GM12873 (cell line): ENCODE measurements around the gene SORCS1.

Experiments used
- CTCF ChIP-seq: IDR thresholded peaks from 2 replicates; pipeline ENCODE4 v1.5.1; 2012; ENCODE audit warnings: low read depth, mild to moderate bottlenecking, moderate library complexity, low read length, control low read depth; ENCODE audit not compliant: insufficient read depth; ENCODE audit errors: missing control alignments

SORCS1 gene

DNA sequence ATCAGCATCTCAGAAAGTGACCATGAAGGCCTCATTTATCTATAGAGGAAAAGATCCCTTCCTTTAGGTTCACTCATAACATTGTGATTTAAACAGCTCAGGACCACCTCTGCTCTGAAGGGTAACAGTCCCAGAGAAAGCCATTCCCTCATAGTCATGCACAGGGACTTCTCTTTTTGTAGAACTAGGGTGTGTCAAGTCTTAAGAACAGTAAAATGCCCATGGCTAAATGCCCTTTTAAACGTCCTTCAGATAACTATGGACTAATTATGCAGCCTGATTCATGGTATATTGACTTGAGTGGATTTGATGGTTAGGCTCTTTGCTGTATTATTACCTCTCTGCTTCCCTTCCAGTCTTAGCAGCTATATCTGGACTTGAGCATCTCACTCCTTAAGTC is 337.8 kb downstream of the SORCS1 start:
- TF ChIP-seq CTCF, result no peak

DNA sequence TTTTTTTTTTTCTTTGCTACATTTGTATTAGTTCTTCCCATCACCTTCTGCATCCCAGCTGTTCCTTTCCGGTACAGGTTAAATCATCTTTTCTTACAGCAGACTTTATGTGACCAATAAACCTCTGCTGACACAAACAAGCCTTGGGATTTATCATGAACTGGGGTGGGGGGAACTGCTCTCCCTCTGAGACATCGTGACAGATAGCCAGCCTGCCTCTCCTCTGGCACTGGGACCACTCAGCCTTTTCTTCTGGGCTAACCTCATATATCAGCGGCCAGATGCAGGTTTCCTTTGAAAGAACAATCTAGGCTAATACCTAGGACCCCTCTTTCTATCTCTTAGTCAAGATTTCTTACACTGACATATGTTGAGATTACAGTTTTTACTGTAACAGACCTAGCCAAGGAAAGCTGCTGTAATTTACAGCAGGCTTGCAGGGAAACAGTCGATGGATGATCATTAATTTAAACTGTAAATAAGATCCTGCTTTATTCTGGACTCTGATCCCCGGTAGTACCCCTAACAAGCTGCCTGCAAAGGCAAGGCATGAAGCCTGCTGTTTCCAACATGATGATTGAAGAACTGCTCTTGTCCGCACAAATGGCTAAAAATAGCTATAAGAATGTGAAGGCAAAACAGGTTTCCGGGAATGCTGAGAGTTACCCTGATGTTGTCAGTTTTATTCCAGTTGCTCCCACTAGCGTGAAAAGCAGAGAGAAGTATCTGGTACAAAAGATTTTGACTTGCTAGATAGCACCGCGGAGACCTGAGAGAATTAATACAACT is 338.7 kb downstream of the SORCS1 start:
- no peak for TF ChIP-seq CTCF

DNA sequence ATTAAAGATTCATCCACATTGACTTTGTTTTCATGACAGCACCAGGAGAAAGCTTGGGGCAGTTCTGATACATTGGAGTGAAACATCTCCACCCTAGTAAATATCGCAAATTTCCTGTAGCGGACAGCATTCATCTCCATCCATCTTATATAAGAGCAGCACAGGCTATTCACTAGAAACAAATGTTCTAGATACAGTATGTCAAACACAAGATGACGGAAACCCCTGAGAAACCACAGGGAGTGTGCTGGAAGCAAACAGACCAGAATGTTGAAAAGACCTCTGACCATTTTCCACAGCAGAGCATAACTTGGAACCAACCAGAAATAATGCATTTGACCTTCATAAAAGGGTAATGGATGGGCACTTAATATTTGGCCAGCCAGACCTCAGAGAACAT is 343.9 kb downstream of the SORCS1 start:
- TF ChIP-seq CTCF, result no peak

GRCh38 chr10:106819490-106819889 is 345.0 kb downstream of the SORCS1 start:
- no peak for TF ChIP-seq CTCF

DNA sequence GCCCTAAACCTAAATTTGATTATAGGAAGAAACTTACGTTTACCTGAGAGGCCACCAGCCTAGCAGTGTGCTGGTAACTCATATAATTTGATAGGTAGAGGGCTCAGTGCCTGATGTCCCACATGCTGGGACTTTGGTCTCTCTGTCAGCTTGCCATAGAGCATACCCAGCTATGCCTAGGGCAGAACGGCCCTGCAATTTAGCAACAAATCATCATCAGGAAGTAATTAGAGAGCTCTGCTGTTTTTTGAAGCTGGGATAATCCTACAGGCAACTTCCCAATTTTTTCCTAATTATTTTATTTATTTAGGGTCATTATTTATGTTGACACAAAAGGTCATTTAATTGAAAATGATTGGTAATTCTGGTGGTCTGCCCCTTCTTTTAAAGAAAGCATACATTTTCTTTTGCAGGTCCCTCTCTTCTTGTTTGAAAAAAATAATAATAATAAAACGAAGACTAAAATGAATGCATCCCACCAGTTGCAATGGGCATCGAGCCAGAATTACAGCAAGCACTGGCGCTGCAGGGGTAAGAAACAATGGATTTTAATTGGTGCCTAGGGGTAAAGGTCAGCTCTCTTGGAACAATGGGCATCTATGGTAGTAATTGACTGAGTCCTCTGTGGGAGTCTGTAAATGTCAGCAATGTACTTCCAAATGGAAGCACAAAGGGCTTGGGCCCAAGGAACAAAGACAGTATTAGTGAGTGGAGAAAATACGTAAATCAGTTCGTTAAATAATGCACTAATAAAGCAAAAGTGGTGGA is 348.0 kb downstream of the SORCS1 start:
- TF ChIP-seq CTCF, result no peak

GRCh38 chr10:106815427-106816043 is 349.0 kb downstream of the SORCS1 start:
- no peak for TF ChIP-seq CTCF

DNA sequence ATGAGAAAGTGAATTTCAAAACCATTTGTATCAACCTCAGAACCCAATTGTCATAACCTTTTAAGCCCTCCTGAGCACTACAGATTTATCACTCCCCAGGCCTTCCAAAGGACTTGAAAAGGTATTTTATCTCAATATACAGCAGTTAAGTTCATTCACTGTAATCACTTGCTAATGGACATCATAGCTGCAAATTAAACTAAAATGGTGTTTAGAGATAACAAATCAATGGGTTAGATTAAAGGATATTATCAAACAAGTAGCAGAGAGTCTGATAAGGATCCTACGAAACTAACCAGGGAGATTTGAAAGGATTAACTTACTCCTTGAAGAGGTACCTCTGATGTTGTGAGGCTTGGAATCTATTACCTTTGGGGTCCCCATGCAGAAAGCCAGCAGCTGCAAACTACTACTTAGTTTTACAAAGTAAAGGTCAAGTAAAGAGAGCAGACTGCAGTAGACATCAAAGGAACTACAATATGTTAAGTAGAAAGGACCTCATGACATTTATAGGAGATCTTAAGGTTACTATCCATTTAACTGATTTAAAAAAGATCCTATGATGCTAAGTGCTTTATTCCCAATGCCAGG is 359.4 kb downstream of the SORCS1 start:
- no peak for TF ChIP-seq CTCF
